ENCODE results near the gene KLHL29. TPM values are rescaled to one million over a fixed set of nuclear protein-coding genes. Genes with fewer than 3 reads are reported as not detected.

Gene KLHL29
- total and polyA plus RNA-seq, 2 experiments from 2014 or later = 3.8 to 9.9 TPM

GRCh38 chr2:23614701-23615100 lies 229.7 kb downstream of the KLHL29 start:
- DNase-seq (ENCODE audit: low spot score) = no peak
- H2AFZ ChIP-seq = no peak overlapping the region
- no peaks in the 10 kb centered on the region for H4K20me1 ChIP-seq (ENCODE audit: insufficient read depth, poor library complexity, severe bottlenecking)

GRCh38 chr2:23615216-23616020 lies 230.4 kb downstream of the KLHL29 start:
- Histone ChIP-seq H3K27ac (no peak overlapping the region), H4K20me1 (ENCODE audit: insufficient read depth, poor library complexity, severe bottlenecking) (no peaks in the 10 kb centered on the region), H3K4me1 (ENCODE audit: insufficient read depth) (peaks cover 15% of the 10 kb centered on the region), H3K4me3 (no peak overlapping the region), H3K27me3 (no peaks in the 10 kb centered on the region), H3K79me2 (no peaks in the 10 kb centered on the region), H2AFZ (no peak overlapping the region), H3K36me3 (replicated peaks; ENCODE audit: insufficient read depth, low read depth) (no peaks in the 10 kb centered on the region), H3K4me2 (no peak overlapping the region), H3K9me2 (replicated peaks; ENCODE audit: insufficient read depth) (no peaks in the 10 kb centered on the region), H3K9me3 (ENCODE audit: low read depth) (no peaks in the 10 kb centered on the region)
- no peak for DNase-seq (ENCODE audit: low spot score)
- no peak for TF ChIP-seq CTCF (IDR thresholded peaks at IDR 0.05; ENCODE audit: poor library complexity)
- no peak for TF ChIP-seq EZH2 (IDR thresholded peaks at IDR 0.05; ENCODE audit: borderline replicate concordance)
- TF ChIP-seq EZH2phosphoT487 (IDR thresholded peaks at IDR 0.05; ENCODE audit: low read depth, severe bottlenecking, unreplicated experiment) = no peak
- 93% methylated on average over 20 of the region's 20 CpGs for WGBS (ENCODE audit: low lambda C conversion rate, missing lambda C conversion rate)

More at GRCh38 chr2:23614701-23615100, 229.7 kb downstream of the KLHL29 start:
- no peaks in the 10 kb centered on the region for H3K27me3 ChIP-seq
- no peaks in the 10 kb centered on the region for H3K36me3 ChIP-seq (replicated peaks; ENCODE audit: insufficient read depth, low read depth)
- H3K4me2 ChIP-seq = no peak overlapping the region
- no peak overlapping the region for H3K27ac ChIP-seq
- H3K9me2 ChIP-seq (replicated peaks; ENCODE audit: insufficient read depth) = no peaks in the 10 kb centered on the region
- no peaks in the 10 kb centered on the region for H3K79me2 ChIP-seq
- TF ChIP-seq EZH2 (IDR thresholded peaks at IDR 0.05; ENCODE audit: borderline replicate concordance) (no peak), CTCF (IDR thresholded peaks at IDR 0.05; ENCODE audit: poor library complexity) (no peak), EZH2phosphoT487 (IDR thresholded peaks at IDR 0.05; ENCODE audit: low read depth, severe bottlenecking, unreplicated experiment) (no peak)
- H3K4me1 ChIP-seq (ENCODE audit: insufficient read depth) = peaks cover 12% of the 10 kb centered on the region
- H3K9me3 ChIP-seq (ENCODE audit: low read depth) = no peaks in the 10 kb centered on the region
- H3K4me3 ChIP-seq = no peak overlapping the region
- WGBS (ENCODE audit: low lambda C conversion rate, missing lambda C conversion rate) = 84% methylated on average over 12 of the region's 12 CpGs

- no peak overlapping the region for H3K4me2 ChIP-seq
- no peaks in the 10 kb centered on the region for H3K27me3 ChIP-seq
- DNase-seq (ENCODE audit: low spot score) = no peak
- H3K36me3 ChIP-seq (replicated peaks; ENCODE audit: insufficient read depth, low read depth) = no peaks in the 10 kb centered on the region
- WGBS (ENCODE audit: low lambda C conversion rate, missing lambda C conversion rate) = 86% methylated on average over 15 of the region's 15 CpGs
- no peaks in the 10 kb centered on the region for H3K9me2 ChIP-seq (replicated peaks; ENCODE audit: insufficient read depth)
- no peaks in the 10 kb centered on the region for H3K9me3 ChIP-seq (ENCODE audit: low read depth)
- no peaks in the 10 kb centered on the region for H3K79me2 ChIP-seq
- TF ChIP-seq EZH2phosphoT487 (IDR thresholded peaks at IDR 0.05; ENCODE audit: low read depth, severe bottlenecking, unreplicated experiment) (no peak), EZH2 (IDR thresholded peaks at IDR 0.05; ENCODE audit: borderline replicate concordance) (no peak), CTCF (IDR thresholded peaks at IDR 0.05; ENCODE audit: poor library complexity) (no peak)
- H3K27ac ChIP-seq = peak overlapping the region; percentile 88
- no peak overlapping the region for H3K4me3 ChIP-seq
- peaks cover 27% of the 10 kb centered on the region for H3K4me1 ChIP-seq (ENCODE audit: insufficient read depth)
- H4K20me1 ChIP-seq (ENCODE audit: insufficient read depth, poor library complexity, severe bottlenecking) = no peaks in the 10 kb centered on the region
- no peak overlapping the region for H2AFZ ChIP-seq
Measured at GRCh38 chr2:23616630-23617029, 231.7 kb downstream of the KLHL29 start.

All from hepatocyte (in vitro differentiated cells).